Raji (cell line): Measurements from ENCODE around the gene KCNN1.

Experiments used
- POLR2A ChIP-seq: IDR thresholded peaks from 2 replicates; pipeline ENCODE4 v1.6.1; 2011; ENCODE audit warnings: low read depth, low read length, control low read depth; ENCODE audit not compliant: insufficient read depth

The KCNN1 gene

DNA sequence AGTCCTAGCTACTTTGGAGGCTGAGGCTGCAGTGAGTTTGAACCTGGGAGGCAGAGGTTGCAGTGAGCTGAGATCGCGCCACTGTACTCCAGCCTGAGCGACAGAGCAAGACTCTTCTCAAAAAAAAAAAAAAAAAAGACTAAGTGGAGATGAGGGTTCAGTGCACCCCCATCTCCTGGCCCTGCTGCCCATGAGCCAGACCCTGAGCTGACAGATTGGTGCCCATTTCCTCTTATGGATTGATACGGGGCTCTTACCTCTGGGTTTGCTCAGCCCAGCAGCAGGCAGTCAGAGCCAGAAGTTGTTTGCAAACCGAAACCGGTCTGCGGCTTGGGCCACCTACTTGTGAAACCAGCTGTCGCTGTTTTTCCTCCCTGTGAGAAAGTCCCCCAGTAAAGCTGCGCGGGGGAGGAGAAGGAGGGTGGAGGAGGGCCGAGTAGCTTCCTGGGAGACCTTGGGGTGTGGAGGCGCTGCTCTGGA, 78.0 kb downstream of the KCNN1 start:
- no peak for TF ChIP-seq POLR2A

DNA sequence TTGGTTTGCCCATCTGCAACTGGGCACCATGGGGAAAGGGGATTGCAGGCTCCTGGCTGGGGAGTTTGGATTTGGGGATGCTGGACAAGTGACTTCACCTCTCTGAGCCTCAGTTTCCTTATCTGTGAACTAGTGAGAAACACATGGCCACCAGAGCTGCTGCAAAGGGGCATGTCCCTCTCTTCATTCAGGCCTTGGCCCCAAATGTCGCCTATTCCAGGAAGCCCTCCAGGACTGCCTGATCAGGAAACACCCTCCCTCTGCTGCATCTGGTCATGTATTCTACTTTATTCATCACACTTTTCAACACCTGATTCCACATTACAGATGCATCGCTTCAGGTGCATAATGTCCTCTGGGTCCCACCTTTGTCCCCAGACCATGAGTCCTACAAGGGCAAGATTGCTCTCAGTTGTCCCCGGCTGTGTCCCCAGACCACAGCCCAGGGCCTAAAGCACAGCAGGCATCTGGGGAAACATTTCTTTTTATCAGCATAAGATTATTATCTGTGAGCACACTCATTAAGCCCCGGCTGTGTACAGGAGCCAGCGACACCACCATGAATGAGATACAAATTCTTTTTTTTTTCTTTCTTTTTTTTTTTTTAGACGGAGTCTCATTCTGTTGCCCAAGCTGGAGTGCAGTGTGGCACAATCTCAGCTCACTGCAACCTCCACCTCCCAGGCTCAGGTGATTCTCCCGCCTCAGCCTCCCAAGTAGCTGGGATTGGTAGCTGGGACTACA, 78.6 kb downstream of the KCNN1 start:
- no peak for TF ChIP-seq POLR2A

DNA sequence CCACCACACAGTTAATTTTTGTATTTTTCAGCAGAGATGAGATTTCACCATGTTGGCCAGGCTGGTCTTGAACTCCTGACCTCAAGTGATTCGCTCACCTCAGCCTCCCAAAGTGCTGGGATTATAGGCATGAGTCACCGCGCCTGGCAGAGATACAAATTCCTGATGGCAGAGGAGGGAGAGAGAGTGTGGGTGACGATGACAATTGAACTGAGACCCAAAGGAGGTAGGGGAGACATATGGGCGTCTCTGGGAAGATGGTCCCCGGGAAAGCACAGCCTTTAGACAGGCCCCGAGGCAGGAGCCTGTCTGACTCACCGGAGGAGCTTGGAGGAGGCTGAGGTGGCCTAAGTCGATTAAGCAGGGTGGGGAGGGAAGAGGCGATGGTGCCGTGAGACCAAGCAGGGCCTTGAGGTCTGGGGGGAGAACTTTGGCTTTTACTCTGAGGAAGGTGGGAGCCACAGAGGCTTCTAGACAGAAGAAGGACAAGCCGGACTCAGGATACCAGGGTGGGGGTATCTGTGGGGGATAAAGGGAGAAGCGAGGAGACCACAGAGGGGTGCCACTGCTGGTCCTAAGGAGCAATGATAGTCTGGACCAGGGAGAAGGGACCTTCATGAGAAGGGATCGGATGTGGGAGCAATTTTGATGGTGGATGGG, 79.3 kb downstream of the KCNN1 start:
- no peak for TF ChIP-seq POLR2A

DNA sequence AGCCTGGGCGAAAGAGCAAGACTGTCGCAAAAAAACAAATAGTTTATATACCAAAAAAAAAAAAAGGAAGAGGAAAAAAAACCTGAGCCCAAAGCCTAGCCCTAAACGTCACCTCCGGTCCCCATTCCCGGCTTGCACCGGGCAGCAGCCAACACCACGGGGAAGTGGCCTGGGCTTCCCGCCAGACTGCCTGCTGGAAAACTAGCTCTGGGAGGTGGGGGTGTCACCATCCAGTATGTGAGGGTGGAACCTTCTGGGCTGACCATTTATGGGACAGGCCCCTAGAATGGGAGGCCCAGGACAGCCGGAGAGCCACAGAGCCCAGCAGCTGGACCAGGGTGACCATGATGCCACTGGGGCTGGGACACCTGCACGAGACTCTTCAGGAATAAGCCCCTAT, 82.5 kb downstream of the KCNN1 start:
- TF ChIP-seq POLR2A: no peak
